NCI-H2107 treated with DMSO at 0.1 percent for 48 hours (cell line): ENCODE results near the gene CNPY1.
"Not testable (repeated sequence)": the region's sequence is repeated elsewhere in the genome, so short reads cannot be mapped to it uniquely, and the experiment has no call there.

Source experiments
- DNase-seq: peaks from one replicate; lab custom pipeline; 2025; ENCODE audit not compliant: unreplicated experiment; lab: John Stamatoyannopoulos, UW

The CNPY1 gene

DNA sequence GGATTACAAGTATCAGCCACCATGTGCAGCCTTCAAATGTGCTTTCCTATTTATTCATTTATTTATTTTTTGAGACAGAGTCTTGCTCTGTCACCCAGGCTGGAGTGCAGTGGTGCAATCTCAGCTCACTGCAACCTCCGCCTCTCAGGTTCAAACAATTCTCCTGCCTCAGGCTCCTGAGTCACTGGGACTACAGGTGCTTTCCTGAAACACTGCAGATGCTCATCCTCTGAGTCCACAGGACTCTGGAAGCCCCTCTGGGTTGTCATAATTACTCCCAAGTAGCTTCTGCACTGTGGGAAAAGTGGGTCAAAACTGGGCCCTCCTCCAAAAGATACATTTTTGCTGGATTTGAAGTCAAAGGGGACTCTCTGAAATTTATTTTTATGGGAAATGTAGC is at the start of gene CNPY1:
CNPY1 (minus strand) TSS at position 111 of the 400 bp plus-strand sequence. CDS start 630 bp downstream, outside the sequence.
- not testable (repeated sequence) for DNase-seq

DNA sequence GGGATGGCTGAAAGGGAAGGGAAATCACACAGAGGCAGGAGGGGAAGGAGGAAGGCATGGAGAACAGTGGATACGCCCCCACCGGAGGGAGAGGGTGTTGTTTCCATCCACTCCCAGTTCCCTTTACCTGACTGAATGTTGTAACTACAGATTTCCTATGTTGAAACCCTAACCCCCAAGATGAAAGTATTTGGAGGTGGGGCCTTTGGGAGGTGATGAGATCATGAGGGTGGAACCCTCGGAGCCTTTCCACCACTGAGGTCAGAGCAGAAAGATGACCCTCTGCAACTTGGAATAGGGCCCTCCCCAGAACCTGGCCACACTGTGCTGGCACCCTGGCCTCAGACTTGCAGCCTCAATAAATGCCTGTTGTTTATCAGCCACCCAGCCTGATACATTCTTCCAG is 48.6 kb upstream of the CNPY1 start:
- no peak for DNase-seq

- no peak for DNase-seq
These were observed 47.9 kb upstream of the CNPY1 start for GRCh38 chr7:155594163-155594732.

DNA sequence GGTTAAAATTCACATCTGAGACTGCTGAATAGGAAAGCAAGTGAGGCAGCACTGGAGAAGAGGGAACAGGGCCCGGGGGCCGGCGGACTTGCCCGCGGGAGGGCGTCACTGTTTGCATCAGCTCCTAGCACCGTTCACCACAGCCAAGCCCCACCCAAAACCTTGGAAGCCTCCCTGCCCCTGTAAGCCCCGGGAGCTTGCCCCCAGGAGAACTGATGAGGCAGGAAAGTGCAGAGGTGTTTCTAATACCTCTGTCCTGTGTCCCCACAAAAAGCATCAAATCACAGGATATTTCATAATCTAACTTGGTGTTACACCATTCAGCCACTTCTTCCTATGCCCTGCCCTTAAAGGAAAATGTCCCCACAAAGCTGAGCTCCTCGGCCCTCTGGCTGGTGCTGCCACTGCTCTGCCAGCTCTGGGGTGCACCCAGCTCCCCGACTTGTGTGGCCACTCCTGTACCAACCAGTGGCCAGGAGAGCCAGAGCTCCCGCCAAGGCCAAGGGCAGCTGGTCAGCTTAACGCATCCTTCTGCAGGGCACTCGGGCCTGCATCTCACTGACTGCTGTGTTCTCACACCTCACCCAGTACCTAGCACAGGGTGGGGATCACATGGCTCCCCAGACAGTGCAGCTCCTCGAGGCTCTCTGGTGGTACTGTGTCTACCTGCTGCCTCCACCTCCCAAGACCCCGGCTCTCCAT is 47.3 kb upstream of the CNPY1 start:
- no peak for DNase-seq

GRCh38 chr7:155591055-155591775 is 44.9 kb upstream of the CNPY1 start:
- no peak for DNase-seq

DNA sequence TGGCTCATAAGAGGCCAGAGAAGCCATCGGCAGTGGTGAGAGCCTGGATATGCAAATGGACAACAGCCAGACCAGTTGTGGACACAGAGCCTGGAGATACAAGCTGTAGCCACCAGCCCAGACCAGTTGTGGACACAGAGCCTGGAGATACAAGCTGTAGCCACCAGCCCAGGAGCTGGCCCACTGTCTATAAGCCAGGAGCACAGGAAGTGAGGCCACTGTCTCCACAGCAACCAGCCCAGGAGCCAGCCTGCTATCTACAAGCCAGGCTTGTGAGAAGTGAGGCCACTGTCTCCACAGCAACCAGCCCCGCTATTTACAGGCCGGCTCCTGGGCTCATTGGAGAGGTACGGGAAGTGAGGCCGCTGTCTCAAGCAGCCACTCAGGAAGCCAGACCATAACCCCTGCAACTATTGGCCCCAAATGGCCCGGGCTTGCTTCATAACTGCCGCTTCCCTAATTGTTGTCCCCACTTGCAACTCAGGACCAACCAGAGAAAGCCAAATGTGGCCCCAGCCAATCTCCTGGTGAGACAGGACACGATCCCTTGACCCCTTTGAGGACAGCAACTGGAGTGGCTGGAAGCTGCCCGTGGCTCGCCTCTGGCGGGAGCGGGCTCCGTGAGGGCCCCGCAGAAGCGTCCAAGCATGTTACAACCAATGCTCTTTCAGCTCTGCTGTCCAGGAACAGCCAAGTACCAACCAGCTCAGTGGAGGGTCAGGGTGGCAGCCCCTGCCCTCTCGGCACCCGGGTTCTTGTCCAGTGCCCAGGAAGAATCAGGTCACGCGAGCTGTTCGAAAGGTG is 44.1 kb upstream of the CNPY1 start:
- no peak for DNase-seq

- DNase-seq = peak; percentile 33
These were observed 42.9 kb upstream of the CNPY1 start for GRCh38 chr7:155589001-155589980.

DNA sequence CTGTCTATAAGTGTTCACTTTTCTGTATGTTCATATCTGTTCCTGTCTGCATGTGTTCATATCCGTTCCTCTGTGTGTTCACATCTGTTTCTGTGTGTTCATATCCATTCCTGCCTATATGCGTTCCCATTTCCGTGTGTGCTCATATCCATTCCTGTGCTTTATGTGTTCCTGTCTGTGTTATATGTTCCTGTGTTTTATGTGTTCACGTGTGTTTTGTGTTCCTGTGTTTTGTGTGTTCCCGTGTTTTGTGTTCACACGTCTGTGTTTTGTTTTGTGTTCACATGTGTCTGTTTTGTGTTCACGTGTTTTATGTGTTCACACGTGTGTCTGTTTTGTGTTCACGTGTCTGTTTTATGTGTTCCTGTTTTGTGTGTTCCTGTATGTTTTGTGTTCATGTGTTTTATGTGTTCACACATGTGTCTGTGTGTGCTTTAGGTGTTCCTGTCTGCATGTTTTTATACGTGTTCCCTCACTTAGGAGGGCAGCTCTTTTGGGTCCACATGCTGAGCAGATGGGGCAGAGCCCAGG is 42.2 kb upstream of the CNPY1 start:
- no peak for DNase-seq

DNA sequence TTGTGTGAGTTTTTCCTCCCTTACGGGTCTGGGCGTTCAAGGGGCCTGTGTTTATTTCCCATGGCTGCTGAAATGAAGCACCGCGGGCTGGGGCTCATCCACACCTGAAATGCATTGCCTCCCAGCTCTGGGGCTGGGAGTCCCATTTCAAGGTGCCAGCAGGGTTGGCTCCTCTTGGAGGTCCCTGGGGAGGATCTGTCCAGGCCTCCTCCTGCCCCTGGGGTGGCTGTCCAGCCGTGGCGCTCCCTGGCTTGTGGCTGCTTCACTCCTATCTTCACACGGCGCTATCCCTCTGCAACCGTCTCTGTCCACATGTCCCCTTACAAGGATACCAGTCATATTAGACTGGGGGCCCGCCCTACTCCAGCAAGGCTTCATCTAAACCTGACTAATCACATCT is 41.1 kb upstream of the CNPY1 start:
- DNase-seq = no peak

DNA sequence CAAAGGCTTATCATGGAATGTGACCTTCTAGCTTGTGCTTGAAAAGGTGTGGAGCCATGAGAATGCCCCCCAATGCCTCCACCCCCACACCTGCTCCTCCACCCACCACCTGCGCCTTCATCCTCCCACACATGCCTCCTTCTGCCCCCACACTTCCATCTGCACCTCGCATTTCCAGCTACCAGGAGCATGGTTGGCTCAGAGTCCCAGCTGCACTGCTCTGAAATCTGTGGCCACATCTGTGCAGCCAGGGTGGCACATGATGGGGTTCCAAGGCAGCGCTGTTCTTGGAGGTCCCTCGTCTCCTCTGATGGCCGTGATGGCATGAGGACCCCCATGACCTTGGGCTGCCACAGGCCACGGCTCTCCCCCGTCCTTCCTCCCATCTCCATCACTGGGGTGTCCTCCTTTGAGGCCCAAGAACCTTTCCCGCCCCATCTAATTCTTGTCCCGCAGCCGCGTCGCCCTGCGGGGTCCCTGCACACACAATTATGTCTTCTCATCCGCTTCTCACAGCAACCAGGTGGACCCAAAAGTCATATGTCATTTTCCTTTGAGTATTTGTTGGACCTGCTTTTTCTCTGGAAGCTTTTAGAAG is 40.6 kb upstream of the CNPY1 start:
- DNase-seq = no peak

DNA sequence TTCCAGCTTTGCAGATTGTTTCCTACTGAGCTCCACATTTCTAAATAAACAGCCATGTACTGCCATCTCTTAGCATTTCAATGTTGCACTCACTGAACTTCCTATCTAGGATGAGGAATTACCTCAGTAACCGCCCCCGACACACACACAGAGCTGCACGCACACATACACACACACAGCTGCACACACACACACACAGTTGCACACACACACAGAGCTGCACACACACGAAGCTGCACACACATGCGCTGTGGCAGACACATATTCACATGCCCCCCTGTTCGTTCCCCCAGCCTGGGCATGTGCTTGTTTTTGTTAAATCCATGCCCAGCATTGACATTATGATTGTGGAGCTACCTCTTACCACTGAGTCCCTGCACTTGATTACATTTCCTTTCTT is 39.6 kb upstream of the CNPY1 start:
- DNase-seq = no peak

DNA sequence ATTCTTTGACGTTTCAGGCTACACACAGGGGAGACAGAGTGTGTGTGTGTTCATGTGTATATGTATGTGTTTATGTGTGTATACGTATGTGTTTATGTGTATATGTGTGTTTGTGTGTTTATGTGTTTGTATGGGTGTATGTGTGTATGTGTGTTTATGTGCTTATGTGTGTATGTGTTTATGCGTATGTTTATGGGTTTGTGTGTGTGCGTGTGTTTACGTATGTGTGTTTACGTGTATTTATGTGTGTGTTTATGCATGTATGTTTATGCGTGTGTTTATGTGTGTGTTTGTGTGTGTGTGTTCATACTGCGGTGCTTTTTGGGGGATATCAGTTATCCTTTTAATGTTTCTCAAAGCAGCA is 39.2 kb upstream of the CNPY1 start:
- no peak for DNase-seq

DNA sequence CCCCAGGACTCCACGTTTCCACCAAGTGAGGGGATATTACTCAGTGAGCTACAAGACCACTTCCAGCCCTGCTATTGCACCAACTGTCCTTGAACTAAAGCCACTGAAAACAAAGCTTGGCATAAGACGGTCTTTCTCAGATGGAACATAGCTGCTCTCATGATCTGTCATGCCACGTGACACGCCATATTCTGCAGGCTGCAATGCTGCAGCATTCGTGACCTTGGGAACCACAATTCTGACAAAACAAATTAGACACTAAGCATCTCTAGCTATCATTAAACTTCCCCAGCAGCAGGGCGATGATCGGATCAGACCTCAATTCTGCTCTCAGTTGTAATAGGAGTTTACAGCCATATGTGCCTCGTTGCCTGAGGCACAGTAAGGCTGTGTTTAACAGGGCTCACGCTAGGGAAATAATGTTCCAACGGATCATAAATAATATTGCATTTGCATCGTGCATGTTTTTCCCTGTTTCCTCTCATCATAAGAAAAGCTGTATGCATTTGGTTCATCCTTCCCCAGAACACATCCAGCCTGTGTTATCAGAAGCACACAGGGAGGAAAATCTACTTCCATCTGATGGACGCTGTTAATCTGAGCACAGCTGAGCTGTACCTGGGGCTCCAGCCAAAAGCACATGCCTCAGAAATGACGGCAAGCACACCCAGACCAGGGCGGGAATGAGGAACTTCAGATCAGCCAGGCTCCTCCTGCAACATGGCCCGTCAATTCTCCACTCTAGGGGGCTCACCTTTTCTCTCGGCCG is 38.6 kb upstream of the CNPY1 start:
- DNase-seq = no peak

DNA sequence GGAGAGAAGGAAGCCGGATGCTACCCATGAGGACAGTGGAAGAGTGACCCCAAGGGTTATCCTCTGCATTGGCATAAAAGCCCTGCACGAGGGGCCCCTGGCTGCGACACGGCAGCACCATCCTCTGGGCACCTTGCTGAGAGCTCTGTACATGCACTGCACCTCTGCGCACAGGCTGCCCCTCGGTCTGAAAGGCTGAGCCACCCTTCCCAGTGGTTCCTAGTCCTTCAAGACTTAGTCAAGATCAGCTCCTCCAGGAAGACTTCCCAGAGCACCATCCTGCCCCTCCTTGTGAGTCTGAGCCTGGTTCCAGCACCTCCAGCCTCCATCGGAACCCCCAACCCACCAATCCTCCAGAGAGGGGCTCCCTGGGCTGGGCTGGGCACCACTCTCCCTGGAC is 37.9 kb upstream of the CNPY1 start:
- DNase-seq = no peak

- DNase-seq = no peak
These were observed 37.3 kb upstream of the CNPY1 start for GRCh38 chr7:155583636-155584035.

GRCh38 chr7:155581954-155582353 is 35.6 kb upstream of the CNPY1 start:
- DNase-seq = no peak

- DNase-seq = no peak
These were observed 34.9 kb upstream of the CNPY1 start for GRCh38 chr7:155581107-155581830.

- no peak for DNase-seq
These were observed 34.0 kb upstream of the CNPY1 start for GRCh38 chr7:155580367-155580766.
